Measurements from ENCODE around the gene SPEM2. TPM values are rescaled to one million over a fixed set of nuclear protein-coding genes. Genes with fewer than 3 reads are reported as not detected.

SPEM2 gene
- total and polyA plus RNA-seq, 2 donors (not counting 1 experiment from before 2014, with no cell fraction given) = not detected

DNA sequence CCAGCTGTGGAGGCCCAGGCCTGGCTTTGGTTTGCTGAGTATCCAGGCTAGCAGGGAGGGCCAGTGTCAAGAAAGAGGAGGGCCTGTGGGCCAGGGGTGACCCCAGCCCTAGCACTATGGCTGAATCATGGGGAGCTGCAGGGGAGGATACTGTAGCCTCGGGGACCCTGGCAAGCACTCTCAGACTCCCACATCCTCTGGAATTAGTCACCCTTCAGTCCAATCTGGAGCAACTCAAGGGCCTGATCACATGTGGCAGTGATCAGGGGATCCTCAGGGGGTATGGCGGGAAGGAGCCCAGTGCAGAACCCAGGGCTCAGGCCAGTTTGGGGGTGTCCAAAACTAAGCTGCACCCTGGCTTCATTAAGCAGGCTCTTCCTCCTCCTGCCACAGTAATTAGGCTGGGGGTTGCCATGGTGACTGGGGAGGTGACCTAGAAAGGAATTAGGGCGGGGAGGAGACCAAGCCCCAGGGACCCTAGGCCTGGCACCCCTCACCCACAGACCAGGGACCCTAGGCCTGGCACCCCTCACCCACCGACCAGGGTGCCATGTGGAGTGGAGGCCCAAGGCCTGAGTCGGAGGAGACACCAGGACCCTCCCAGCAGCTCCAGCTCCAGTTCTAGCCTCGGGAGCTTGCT, 11.9 kb upstream of the SPEM2 start:
- Histone ChIP-seq H3K4me3 (replicated peaks in 1 of 4; ENCODE audit: control extremely low read depth in 1 of 4, insufficient read depth in 1 of 4, low read depth in 3 of 4, low read length in 4 of 4) (no peak overlapping the region), H3K4me1 (ENCODE audit: control insufficient read depth, extremely low read depth, insufficient read depth, low read length) (peaks cover 7% of the 10 kb centered on the region), H4K20me1 (ENCODE audit: control insufficient read depth, extremely low read depth, insufficient read depth, low read length) (no peaks in the 10 kb centered on the region), H3K9ac (ENCODE audit: insufficient read depth, low read length) (no peak overlapping the region), H3K27me3 (ENCODE audit: control insufficient read depth, insufficient read depth, low read length) (no peaks in the 10 kb centered on the region), H3K9me3 (ENCODE audit: control insufficient read depth, insufficient read depth, low read depth, low read length) (no peaks in the 10 kb centered on the region), H3K79me2 (ENCODE audit: control insufficient read depth, insufficient read depth, low read length) (no peaks in the 10 kb centered on the region), H2AFZ (ENCODE audit: low read length) (no peak overlapping the region), H3K4me2 (ENCODE audit: extremely low read depth, insufficient read depth, low read length) (peak overlapping the region; percentile 13), H3K36me3 (ENCODE audit: control insufficient read depth, insufficient read depth, low read length) (peaks cover 17% of the 10 kb centered on the region), H3K27ac (ENCODE audit: insufficient read depth, low read length) (peak overlapping the region; percentile 20)
- TF ChIP-seq, protein P1, sequence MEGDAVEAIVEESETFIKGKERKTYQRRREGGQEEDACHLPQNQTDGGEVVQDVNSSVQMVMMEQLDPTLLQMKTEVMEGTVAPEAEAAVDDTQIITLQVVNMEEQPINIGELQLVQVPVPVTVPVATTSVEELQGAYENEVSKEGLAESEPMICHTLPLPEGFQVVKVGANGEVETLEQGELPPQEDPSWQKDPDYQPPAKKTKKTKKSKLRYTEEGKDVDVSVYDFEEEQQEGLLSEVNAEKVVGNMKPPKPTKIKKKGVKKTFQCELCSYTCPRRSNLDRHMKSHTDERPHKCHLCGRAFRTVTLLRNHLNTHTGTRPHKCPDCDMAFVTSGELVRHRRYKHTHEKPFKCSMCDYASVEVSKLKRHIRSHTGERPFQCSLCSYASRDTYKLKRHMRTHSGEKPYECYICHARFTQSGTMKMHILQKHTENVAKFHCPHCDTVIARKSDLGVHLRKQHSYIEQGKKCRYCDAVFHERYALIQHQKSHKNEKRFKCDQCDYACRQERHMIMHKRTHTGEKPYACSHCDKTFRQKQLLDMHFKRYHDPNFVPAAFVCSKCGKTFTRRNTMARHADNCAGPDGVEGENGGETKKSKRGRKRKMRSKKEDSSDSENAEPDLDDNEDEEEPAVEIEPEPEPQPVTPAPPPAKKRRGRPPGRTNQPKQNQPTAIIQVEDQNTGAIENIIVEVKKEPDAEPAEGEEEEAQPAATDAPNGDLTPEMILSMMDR (conservative IDR thresholded peaks at IDR 0.05 in 1 of 2, IDR thresholded peaks at IDR 0.05 in 1 of 2; ENCODE audit: low read depth in 1 of 2, low read length in 2 of 2) = no peak
- no peak for TF ChIP-seq EZH2 (IDR thresholded peaks at IDR 0.05; ENCODE audit: low read length, missing control alignments)
- peak in 1 of 2 donors; percentile 48 for DNase-seq (ENCODE audit: low read depth in 2 of 2)

DNA sequence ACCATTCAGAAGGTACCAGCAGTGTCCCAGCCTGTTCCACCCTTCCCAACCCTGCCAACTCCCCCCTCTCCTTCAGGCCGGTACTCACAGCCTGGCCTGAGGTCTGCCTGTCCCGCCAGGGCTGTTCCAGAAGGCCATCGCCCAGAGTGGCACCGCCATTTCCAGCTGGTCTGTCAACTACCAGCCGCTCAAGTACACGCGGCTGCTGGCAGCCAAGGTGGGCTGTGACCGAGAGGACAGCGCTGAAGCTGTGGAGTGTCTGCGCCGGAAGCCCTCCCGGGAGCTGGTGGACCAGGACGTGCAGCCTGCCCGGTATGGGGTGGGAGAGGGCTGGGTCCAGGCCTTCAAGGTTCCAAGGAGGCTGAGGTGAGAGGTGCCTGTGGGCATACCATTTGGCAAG, 10.6 kb upstream of the SPEM2 start:
- no peaks in the 10 kb centered on the region for H4K20me1 ChIP-seq (ENCODE audit: control insufficient read depth, extremely low read depth, insufficient read depth, low read length)
- no peak overlapping the region for H3K27ac ChIP-seq (ENCODE audit: insufficient read depth, low read length)
- no peak overlapping the region for H3K4me3 ChIP-seq (replicated peaks in 1 of 4; ENCODE audit: control extremely low read depth in 1 of 4, insufficient read depth in 1 of 4, low read depth in 3 of 4, low read length in 4 of 4)
- no peaks in the 10 kb centered on the region for H3K9me3 ChIP-seq (ENCODE audit: control insufficient read depth, insufficient read depth, low read depth, low read length)
- no peak overlapping the region for H3K9ac ChIP-seq (ENCODE audit: insufficient read depth, low read length)
- H3K4me2 ChIP-seq (ENCODE audit: extremely low read depth, insufficient read depth, low read length) = no peak overlapping the region
- DNase-seq (ENCODE audit: low read depth in 2 of 2) = no peak
- peaks cover 7% of the 10 kb centered on the region for H3K4me1 ChIP-seq (ENCODE audit: control insufficient read depth, extremely low read depth, insufficient read depth, low read length)
- no peaks in the 10 kb centered on the region for H3K27me3 ChIP-seq (ENCODE audit: control insufficient read depth, insufficient read depth, low read length)
- H3K36me3 ChIP-seq (ENCODE audit: control insufficient read depth, insufficient read depth, low read length) = peaks cover 11% of the 10 kb centered on the region
- TF ChIP-seq EZH2 (IDR thresholded peaks at IDR 0.05; ENCODE audit: low read length, missing control alignments) = no peak
- H3K79me2 ChIP-seq (ENCODE audit: control insufficient read depth, insufficient read depth, low read length) = no peaks in the 10 kb centered on the region
- no peak overlapping the region for H2AFZ ChIP-seq (ENCODE audit: low read length)

DNA sequence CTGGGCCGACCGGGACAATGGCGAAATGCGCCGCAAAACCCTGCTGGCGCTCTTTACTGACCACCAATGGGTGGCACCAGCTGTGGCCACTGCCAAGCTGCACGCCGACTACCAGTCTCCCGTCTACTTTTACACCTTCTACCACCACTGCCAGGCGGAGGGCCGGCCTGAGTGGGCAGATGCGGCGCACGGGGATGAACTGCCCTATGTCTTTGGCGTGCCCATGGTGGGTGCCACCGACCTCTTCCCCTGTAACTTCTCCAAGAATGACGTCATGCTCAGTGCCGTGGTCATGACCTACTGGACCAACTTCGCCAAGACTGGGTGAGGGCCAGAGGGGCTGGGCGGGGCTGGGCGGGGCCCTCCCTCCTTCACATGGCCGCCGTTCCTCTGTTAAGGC, 9.6 kb upstream of the SPEM2 start:
- DNase-seq (ENCODE audit: low read depth in 2 of 2) = no peak
- Histone ChIP-seq H2AFZ (ENCODE audit: low read length) (no peak overlapping the region), H3K79me2 (ENCODE audit: control insufficient read depth, insufficient read depth, low read length) (no peaks in the 10 kb centered on the region), H3K4me3 (replicated peaks in 1 of 4; ENCODE audit: control extremely low read depth in 1 of 4, insufficient read depth in 1 of 4, low read depth in 3 of 4, low read length in 4 of 4) (no peak overlapping the region), H4K20me1 (ENCODE audit: control insufficient read depth, extremely low read depth, insufficient read depth, low read length) (no peaks in the 10 kb centered on the region), H3K27me3 (ENCODE audit: control insufficient read depth, insufficient read depth, low read length) (no peaks in the 10 kb centered on the region), H3K9me3 (ENCODE audit: control insufficient read depth, insufficient read depth, low read depth, low read length) (no peaks in the 10 kb centered on the region), H3K4me1 (ENCODE audit: control insufficient read depth, extremely low read depth, insufficient read depth, low read length) (peaks cover 7% of the 10 kb centered on the region), H3K27ac (ENCODE audit: insufficient read depth, low read length) (no peak overlapping the region), H3K9ac (ENCODE audit: insufficient read depth, low read length) (no peak overlapping the region), H3K36me3 (ENCODE audit: control insufficient read depth, insufficient read depth, low read length) (peaks cover 7% of the 10 kb centered on the region), H3K4me2 (ENCODE audit: extremely low read depth, insufficient read depth, low read length) (no peak overlapping the region)
- no peak for TF ChIP-seq EZH2 (IDR thresholded peaks at IDR 0.05; ENCODE audit: low read length, missing control alignments)
- TF ChIP-seq, protein P1 (conservative IDR thresholded peaks at IDR 0.05 in 1 of 2, IDR thresholded peaks at IDR 0.05 in 1 of 2; ENCODE audit: low read depth in 1 of 2, low read length in 2 of 2) = no peak

Measured in fibroblast of lung (primary cell).